AG08396 (cell line): ENCODE results near the gene IL3RA.
"Not testable (repeated sequence)": the region's sequence is repeated elsewhere in the genome, so short reads cannot be mapped to it uniquely, and the experiment has no call there.

ENCODE experiments used
- DNase-seq: peaks from one replicate; pipeline ENCODE4 v3.0.0; 2012; ENCODE audit warnings: low spot score, mixed read lengths

IL3RA gene

DNA sequence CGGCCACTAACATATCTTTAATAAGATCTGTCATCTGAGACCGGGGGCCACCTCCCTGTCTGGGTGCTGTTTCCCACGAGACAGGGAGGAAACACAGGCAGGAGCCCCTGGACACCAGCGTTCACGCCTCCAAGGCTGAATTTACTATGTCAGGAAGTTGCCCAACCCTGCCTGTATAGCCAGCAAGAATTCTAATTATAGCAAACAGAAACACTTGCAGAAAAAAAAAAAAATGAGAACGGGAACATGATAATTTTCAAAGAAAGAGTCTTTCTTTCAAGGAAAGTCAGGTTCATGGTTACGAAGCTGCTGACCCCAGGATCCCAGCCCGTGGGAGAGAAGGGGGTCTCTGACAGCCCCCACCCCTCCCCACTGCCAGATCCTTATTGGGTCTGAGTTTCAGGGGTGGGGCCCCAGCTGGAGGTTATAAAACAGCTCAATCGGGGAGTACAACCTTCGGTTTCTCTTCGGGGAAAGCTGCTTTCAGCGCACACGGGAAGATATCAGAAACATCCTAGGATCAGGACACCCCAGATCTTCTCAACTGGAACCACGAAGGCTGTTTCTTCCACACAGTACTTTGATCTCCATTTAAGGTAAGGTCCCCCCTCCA lies at the start of gene IL3RA:
IL3RA (plus strand) TSS at position 455 of the 613 bp plus-strand sequence. CDS start 4,981 bp downstream, outside the sequence.
- no peak for DNase-seq

DNA sequence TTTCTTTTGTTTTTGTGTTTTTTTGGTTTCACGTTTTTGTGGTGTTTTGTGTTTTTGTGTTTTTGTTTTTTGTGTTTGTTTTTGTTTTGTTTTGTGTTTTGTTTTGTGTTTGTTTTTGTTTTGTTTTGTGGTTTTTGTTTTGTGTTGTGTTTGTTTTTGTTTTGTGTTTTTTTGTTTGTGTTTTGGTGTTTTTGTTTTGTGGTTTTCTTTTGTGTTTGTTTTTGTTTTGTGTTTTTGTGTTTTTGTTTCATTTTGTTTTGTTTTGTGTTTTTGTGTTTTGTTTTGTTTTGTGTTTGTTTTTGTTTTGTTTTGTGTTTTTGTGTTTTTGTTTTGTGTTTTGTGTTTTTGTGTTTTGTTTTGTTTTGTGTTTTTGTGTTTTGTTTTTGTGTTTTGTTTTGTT lies 47.0 kb upstream of the IL3RA start:
- no peak for DNase-seq

DNA sequence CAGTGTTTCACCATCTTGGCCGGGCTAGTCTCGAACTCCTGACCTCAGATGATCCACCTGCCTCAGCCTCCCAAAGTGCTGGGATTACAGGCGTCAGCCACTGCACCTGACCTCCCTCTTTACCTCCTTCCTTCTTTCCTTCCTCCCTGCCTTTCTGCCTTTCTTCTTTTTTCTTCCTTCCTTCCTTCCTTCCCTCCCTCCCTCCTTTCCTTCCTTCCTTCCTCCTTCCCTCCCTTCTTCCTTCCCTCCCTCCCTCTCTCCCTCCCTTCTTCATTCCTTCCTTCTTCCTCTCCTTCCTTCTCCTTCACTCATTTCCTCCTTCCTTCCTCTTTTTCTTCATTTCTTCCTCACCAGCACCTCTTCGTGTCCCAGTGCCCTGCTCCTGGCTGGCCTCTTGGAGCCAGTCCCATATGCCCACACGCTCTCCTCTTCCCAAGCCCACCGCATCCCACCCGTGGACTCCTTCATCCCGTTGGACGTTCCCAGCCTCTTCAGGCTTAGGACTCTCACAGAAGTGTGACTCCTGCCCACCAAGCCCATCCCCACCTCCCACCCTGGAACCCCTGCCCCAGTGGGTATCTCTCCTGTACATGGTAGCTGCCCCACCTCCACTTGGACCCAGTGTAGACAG lies 45.4 kb upstream of the IL3RA start:
- DNase-seq: no peak

DNA sequence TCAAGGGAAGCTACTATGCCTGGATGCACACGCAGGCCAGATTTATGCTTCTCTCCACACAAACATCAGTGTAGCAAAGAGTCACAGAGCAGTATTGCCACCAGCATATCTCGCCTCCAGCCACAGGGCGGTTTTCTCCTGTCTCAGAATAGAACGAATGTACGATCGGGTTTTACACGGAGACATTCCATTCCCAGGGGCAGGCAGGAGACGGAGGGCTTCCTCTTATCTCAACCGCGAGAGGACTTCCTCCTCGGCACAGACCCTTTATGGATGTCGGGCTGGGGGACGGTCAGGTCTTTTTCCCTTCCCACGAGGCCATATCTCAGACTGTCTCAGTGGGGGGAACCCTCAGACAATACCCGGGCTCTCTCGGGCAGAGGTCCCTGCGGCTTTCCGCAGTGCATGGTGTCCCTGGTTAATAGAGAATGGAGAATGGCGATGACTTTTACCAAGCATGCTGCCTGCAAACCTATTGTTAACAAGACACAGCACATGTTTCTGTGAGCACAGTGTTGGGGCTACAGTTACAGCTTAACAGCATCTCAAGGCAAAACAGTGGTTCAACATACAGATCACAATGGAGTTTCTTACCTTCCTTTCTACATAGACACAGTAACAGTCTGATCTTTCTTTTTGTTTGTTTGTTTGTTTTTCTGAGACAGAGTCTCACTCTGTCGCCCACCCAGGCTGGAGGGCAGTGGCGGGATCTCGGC lies 43.9 kb upstream of the IL3RA start:
- DNase-seq: no peak

DNA sequence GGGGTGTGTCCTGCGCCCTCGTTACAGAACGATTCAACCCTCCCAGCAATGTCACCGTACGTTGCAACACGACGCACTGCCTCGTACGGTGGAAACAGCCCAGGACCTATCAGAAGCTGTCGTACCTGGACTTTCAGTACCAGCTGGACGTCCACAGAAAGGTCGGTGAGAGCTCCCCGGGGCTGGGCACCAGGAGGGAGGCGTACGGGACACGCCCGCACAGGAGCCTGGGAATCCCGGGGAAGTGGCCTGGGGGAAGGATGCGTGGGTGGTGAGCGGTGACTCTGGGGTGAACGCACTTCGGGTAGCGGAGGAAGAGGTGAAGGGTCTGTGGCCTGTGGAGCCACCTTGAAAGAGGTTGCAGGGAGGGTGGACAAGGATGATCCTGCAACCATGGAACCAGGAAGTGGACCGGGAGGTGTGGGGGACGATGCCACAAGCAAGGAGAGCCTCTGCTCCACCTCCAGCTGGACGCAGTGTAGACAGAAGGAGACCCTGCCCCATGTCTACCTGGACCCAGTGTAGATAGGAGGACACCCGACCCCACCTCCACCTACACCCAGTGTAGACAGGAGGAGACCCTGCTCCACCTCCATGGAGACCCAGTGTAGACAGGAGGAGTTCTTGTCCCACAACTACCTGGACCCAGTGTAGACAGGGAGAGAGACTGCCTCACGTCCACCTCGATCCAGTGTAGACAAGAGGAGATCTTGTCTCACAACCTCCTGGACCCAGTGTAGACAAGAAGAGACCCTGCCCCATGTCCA lies 42.1 kb upstream of the IL3RA start:
- no peak for DNase-seq

DNA sequence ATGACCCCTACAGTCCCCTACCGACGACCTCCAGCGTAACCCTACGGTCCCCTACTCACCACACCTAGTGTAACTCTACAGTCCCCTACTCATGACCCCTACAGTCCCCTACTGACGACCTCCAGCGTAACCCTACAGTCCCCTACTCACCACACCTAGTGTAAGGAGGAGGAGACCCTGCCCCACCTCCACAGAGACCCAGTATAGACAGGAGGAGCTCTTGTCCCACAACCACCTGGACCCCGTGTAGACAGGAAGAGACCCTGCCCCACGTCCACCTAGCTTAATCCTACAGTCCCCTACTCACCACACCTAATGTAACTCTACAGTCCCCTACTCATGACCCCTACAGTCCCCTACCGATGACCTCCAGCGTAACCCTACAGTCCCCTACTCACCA lies 41.0 kb upstream of the IL3RA start:
- DNase-seq: no peak

DNA sequence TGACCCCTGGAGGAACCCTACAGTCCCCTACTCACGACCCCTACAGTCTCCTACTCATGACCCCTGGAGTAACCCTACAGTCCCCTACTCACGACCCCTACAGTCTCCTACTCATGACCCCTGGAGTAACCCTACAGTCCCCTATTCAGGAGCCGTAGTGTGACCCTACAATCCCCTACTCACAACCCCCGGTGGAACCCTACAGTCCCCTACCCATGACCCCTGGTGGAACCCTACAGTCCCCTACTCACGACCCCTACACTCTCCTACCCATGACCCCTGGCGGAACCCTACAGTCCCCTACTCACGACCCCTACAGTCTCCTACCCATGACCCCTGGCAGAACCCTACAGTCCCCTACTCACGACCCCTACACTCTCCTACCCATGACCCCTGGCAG lies 39.0 kb upstream of the IL3RA start:
- not testable (repeated sequence) for DNase-seq

DNA sequence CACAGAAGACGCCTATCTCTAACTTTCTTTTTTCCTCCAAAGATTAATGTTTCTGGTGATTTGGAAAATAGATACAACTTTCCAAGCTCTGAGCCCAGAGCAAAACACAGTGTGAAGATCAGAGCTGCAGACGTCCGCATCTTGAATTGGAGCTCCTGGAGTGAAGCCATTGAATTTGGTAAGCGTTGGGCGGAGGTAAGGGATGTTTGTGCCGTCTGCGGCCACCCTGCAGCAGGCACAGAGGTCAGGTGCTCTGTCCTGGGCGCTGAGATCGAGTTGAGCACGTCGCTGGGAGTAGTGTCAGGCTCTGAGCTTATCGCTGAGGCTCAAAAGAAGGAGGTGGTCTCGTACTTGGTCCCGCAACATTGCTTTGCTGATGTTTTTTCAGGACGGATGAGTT lies 36.1 kb upstream of the IL3RA start:
- DNase-seq: no peak

DNA sequence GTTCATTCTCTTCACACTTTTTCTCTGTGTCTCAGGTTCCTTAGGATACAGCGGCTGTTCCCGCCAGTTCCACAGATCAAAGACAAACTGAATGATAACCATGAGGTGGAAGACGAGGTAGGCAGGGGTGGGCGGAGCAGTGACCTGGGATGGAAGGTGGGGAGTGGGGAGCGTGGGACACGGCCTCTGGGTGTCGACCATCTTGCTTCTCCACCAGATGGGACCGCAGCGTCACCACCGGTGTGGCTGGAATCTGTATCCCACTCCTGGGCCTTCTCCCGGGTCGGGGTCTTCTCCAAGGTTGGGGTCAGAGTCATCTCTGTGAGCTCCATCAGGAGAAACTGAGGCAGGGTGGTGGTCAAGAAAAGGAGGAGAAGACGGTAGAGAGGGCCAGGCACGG lies 31.2 kb upstream of the IL3RA start:
- DNase-seq: no peak

DNA sequence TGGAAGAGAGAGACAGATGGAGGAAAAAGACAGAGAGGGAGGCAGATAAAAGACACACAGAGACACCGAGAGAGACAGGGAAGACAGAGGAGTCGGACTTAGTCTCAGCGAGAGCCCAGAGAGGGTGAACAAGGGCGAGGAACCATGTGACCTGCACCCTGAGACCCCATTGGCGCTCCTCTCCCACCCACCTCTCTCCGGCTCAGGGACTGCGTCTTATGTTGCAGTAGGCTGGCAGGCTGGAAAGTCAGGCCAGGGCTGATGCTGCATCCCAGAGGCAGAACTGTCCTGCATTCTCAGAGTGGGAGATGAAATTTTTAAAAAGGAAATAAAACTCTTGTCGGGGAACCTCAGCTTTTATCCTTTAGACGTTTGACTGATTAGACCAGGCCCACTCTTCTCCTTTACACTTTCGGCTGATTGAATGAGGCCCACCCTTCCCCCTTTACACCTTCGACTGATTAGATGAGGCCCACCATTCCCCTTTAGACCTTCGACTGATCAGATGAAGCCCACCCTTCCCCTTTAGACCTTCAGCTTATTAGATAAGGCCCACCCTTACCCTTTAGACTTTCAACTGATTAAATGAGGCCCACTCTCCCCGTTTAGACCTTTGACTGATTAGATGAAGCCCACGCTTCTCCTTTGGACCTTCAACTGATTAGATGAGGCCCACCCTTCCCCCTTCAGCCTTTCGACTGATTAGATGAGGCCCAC lies 29.5 kb upstream of the IL3RA start:
- no peak for DNase-seq

DNA sequence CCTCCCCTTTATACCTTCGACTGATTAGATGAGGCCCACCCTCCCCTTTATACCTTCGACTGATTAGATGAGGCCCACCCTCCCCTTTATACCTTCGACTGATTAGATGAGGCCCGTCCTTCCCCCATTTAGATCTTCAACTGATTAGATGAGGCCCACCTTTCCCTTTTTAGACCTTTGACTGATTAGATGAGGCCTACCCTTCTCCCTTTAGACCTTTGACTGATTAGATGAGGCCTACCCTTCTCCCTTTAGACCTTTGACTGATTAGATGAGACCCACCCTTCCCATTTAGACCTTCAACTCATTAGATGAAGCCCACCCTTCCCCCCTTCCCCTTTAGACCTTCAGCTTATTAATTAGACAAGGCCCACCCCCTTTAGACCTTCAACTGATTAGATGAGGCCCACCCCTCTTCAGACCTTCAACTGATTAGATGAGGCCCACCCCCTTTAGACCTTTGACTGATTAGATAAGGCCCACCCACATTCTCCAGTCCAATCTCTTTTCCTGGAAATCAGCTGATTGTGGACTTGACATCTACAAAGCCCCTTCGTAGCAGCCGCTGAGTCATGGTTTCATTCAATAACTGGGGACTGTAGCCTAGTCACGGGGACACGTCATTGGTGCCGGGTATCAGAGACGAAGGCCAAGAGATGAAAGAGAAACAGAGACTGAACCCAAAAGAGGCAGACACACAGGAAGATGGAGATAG lies 28.8 kb upstream of the IL3RA start:
- DNase-seq: no peak

DNA sequence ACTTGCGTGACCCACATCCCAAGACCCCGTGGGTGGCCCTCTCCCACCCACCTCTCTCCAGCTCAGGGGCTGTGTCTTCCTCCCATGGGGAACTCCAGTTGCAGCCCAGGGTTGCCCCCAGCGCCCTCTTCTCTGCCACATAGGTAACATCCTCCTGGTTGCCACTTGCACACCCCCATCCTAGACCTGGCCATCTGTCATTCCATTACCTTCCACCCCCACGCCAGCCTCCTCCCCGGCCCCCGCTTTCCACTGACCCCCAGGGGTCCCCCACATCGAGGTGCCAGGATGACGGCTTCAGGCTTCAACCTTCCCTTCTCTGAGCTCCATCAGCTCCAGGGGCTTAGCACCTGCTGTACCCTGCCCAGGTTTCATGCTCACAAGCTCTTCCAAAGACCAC lies 28.1 kb upstream of the IL3RA start:
- no peak for DNase-seq

DNA sequence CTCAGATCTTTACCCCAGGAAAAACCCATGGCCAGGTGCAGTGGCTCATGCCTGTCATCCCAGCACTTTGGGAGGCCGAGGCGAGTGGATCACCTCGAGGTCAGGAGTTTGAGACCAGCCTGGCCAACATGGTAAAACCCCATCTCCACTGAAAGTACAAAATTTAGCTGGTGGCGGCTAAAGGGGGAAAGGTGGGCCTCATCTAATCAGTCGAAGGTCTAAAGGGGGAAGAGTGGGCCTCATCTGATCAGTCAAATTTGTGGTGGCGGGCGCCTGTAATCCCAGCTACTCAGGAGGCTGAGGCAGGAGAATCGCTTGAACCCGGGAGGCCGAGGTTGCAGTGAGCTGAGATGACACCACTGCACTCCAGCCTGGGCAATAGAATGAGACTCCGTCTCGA lies 27.7 kb upstream of the IL3RA start:
- not testable (repeated sequence) for DNase-seq

DNA sequence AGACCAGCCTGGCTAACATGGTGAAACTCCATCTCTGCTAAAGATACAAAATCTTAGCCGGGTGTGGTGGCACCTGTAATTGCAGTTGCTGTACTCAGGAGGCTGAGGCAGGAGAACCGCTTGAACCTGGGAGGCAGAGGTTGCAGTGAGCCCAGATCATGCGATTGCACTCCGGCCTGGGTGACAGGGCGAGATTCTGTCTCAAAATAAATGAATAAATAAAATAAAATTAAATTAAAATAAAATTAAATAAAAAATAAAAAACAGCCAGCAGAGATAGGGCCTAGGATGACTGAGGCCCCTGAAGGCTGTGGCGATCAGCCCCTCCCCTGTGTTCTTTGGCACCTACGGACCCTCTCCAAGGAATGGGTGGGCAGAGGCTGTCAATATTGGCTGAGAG lies 22.8 kb upstream of the IL3RA start:
- no peak for DNase-seq

DNA sequence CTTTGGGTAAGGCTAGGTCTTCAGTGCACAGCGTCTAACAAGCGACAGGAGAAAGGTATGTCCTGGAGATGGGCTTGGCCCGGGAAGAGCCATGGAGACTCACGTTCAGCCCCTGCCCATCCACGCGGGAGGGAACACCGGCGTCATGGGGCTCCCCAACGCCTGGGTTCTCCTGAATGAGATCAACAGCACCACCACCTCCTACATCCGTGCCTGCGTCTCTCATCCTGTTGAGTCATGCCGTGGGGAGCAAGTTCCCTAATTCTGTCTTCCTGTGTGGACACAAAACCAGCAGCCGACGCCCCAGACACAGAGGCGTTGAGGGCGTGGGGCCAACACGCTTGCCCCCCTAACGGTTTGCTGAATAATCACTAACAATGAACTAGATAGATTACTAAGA lies 20.1 kb upstream of the IL3RA start:
- no peak for DNase-seq

DNA sequence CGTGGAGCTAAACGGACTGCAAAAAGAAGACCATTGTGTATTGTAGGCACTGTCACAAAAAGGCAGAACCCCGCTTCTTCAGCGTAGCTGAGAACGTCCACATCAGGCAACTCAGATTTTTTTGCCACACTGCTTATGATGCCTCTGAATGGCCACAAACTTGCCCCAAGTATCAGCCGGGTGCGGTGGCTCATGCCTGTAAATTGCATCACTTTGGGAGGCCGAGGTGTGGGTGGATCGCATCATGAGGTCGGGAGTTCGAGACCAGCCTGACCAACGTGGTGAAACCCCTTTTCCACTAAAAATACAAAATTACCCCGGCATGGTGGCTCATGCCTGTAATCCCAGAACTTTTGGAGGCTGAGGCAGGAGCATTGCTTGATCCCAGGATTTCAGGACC lies 14.9 kb upstream of the IL3RA start:
- no peak for DNase-seq

DNA sequence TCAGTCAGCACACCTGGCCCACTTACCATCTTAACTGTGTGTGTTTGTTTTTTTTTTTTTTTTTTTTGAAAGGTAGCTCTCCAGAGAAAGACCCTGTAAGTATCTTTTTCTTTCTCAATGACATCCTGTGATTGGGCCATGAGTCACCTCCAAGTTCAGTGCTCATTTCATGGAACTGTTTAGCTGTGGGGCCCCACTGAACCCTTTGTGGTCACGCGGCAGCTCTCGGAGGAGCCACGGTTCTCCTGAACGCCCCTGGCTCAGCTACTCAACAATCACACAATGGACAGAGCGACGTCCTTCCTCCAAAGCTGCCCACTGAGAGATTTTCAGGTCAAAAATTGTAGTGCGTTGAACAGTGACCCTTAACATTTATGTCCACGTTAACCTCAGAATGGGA lies 14.2 kb upstream of the IL3RA start:
- no peak for DNase-seq

DNA sequence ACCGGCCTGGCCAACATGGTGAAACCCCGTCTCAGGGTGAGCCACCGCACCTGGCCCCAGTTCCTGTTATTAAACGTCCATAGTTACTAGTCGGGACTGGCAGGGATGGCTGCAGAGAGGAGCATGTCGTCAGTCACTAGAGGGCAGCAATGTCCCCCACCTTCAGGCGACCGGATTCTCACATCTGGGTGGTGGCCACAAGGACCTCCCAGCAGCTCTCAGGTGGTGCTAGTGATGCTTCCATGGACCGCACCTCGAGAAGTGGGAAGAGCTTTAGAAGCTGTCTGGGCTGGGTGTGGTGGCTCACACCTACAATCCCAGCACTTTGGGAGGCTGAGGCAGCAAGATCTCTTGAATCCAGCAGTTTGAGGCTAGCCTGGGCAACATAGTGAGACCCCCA lies 13.3 kb upstream of the IL3RA start:
- DNase-seq: no peak

DNA sequence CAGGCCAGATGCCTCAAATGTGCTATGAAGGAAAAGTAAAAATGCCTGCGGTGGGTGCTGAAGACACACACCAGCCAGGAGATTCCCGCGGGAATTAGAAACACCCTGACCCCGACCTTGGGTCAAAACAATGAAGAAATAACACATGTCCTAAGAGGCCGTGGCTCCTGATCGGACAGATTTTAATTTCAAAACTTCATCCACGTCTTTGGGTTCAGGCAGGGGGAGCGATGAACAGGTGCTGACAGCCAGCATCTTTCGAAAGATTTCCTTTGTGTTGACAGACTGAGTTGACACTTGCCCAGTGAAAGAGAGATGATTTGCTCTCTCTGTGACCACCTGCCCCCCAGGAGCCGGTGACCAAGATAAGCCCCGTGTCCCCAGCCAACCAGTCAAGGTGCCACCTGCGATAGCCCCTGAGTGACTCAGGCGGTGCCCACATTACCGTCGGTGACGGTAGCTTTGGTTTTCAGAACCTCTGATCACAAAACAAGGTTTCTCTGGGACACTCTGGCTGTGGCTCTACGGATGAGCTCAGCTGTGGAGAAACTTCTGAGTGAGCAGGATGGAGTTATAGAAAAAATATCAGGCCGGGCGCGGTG lies 11.0 kb upstream of the IL3RA start:
- DNase-seq: no peak

DNA sequence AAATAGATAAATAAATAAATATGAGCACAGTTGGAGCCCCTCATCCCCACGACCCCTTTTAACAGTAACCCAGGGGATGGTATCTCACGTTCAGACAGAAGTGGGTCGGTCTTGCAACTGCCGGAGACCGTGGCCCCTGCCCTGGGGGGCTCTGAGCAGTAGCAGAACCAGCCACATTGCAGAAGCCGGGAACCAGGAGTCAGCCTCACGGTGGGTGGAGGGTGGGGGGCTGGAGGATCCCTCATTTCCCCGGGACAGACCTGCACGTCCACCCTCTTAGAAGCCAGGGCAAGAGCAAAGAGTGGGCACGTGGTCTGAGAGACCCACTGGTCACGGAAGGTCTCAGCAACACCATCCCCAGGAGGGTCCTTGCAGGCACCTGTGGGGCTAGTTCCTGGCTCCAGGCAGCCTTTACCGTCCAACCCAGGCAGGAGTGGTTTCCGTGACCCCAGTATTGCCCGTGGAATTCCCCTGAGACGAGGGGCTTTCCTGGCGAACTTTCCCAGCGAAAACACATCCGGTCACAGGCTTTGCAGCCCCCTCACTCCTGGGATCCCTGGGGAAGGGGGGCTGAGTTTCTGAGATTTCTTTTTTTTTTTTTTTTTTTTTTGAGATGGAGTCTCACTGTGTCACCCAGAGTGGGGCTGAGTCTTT lies 8.8 kb upstream of the IL3RA start:
- peak; percentile 1 for DNase-seq

DNA sequence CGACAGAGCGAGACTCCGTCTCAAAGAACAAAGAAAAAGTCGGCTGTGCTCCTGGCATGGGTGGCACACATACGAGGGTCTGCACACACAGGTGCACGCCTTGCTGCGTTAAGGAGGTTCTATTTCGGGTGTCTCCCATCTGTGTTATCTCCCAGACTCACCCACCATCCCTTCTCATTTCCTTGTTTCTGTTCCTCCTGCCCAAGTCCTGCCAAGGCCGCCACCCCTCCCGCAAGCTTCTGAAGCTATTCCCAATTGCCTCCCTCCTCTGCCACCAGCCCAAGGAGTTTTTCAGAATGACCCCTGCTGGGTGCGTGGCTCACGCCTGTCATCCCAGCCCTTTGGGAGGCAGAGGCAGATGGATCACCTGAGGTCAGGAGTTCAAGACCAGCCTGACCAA lies 6.0 kb upstream of the IL3RA start:
- DNase-seq: no peak
